Hematopoietic multipotent progenitor cell treated with erythropoietin and hydrocortisone succinate and interleukin-3 and kit ligand, for 6 days (in vitro differentiated cells): ENCODE measurements around the gene TEX22.
A peak's percentile ranks its signal among the peaks of the same experiment; 100 is the strongest.

Experiments
- DNase-seq: peaks from one replicate; pipeline ENCODE4 v3.0.0-alpha.2; 2015

Gene TEX22

GRCh38 chr14:105444859-105445258, 46.5 kb downstream of the TEX22 start:
- no peak for DNase-seq

- DNase-seq, result no peak
Observed at GRCh38 chr14:105445290-105445689, 47.0 kb downstream of the TEX22 start.

GRCh38 chr14:105445901-105446845, 47.8 kb downstream of the TEX22 start:
- DNase-seq, result no peak

GRCh38 chr14:105446971-105447370, 48.6 kb downstream of the TEX22 start:
- no peak for DNase-seq

GRCh38 chr14:105447651-105448640, 49.6 kb downstream of the TEX22 start:
- no peak for DNase-seq

DNA sequence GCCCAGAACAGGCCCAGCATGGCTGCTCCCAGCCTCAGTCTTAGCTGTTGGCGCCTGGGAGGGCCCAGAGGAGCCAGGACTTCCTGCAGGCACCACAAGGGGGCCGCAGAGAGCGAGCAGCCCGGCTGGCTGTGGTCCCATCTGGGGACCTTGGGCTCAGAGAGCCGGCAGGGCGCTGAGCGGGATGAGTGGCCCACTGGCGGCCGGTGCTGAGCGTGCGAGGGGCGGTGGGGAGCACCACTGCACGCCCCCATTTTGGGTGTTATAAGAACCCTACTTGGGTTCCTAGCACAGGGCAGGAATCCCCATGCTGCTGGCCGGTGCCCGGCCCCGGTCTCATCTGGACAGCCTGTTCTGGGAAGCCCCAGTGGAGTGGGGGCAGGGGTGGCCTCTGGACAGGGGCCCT, 50.4 kb downstream of the TEX22 start:
- peak; percentile 78 for DNase-seq

DNA sequence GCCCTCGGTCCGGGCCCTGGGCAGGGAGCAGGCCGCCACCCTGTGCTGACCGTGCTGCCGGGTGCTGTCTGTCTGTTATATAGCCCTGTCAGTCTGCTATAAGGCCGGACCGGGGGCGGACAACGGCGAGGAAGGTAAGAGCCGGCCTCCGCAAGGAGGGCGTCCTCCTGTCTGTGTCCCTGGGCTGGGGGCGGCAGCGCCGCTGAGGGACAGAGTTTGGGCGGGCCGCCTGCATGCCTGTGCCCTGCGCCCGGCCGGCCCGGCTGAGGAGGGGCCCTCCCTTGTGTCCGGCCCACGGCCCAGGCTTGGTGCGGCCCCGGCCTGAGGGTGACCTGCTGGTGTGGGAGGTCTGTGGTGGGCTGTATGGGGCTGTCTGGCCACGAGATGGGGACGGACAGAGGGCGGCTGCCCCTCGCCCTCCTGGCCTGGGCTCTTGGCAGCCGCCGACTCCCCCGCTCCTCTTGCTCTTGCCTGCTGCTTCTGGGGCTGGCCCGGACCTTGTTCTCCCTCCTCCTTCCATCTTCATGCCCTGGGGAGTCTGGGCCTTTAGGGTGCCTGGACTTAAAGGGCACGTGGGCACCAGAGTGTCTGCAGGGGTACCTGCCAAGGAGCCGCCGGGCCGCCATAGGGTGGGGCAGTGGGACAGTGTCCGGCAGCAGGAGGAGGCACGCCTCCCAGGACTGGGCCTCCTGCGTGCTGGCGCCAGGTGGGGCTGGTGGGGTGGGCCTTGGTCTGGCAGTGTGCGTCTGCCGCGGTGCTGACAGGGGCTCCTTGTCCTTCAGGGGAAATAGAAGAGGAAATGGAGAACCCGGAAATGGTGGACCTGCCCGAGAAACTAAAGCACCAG, 51.2 kb downstream of the TEX22 start:
- DNase-seq, result no peak

- DNase-seq, result no peak
Observed at GRCh38 chr14:105450123-105450505, 51.8 kb downstream of the TEX22 start.

DNA sequence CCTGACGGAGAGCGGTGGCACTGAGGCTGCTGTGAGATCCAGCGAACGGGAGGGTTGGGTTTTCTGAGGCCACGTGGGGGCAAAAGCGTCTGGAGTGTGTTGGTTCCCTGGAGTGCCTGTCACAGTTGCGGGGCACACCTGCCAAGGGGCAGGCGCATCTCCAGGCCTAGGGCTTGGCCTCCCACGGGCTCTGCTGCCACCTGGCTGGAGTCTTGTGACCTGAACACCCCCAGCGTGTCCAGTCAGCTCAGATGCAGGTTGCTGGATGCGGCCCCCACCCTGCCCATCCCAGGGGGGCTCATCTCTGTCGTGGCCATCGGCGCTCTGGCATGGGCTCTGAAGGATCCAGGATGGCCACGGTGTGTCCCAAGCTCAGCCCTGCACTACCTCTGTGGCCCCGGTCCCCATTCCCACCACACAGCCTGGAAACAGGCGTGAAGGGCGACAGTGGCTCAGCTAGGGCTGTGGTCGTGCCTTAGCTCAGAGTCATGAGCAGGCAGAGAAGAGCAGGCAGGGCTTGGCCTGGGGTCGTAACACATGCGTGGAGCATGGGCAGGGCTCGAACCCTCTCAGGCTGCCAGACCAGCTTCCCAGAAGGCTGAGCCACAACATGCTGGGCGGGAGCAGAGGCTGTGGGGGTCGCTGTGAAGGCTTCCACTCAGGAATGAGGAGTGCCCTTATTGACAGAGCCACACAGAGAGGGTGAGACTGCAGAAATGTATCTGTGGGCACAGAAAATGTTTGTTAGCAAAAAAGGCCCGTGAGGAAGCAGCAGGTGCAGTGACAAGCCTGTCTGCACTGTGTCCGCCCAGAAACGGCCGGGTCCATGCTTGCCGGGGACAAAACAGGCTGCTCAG, 52.8 kb downstream of the TEX22 start:
- DNase-seq, result no peak

GRCh38 chr14:105452963-105453362, 54.6 kb downstream of the TEX22 start:
- no peak for DNase-seq

GRCh38 chr14:105453847-105454246, 55.5 kb downstream of the TEX22 start:
- DNase-seq, result no peak

- DNase-seq, result no peak
Observed at GRCh38 chr14:105455086-105455640, 56.8 kb downstream of the TEX22 start.

DNA sequence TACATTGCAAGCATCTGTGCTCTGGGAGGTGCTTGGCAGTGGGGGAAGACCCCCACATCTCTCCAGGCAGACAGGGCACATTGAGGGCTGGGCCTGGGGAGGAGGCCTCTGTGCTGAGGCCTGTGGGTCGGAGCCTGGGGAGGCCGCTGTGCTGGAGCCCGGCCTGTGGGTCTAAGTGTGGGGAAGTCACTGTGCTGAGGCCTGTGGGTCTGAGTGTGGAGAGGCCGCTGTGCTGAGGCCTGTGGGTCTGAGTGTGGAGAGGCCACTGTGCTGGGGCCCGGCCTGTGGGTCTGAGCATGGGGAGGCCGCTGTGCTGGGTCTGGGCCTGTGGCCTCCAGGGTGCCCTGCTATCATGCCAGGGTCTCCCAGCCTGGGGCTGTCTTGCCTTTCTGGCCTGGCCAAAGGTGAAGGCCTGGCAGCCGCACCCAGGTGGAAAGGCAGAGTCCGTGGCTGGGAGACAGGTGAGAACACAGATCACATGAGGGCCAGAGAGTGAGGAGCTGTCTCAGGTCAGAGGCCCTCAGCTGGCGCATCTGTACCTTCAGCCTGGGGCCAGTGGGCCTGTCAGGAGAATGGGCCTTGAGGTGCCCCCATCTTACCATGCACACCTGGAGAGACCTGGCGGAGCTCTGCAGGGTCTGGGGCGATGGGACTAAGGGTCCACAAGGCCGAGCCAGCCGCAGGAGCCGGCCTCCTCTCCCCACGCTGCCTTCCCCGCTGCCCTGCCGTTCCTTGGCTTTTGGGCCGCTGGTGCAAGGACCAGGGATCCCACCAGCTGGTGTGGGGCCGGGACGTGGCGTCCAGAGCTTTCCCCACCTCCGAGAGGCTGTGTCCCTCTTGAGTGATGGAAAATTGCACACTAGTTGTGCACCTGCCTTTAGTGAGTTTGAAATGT, 57.7 kb downstream of the TEX22 start:
- no peak for DNase-seq

DNA sequence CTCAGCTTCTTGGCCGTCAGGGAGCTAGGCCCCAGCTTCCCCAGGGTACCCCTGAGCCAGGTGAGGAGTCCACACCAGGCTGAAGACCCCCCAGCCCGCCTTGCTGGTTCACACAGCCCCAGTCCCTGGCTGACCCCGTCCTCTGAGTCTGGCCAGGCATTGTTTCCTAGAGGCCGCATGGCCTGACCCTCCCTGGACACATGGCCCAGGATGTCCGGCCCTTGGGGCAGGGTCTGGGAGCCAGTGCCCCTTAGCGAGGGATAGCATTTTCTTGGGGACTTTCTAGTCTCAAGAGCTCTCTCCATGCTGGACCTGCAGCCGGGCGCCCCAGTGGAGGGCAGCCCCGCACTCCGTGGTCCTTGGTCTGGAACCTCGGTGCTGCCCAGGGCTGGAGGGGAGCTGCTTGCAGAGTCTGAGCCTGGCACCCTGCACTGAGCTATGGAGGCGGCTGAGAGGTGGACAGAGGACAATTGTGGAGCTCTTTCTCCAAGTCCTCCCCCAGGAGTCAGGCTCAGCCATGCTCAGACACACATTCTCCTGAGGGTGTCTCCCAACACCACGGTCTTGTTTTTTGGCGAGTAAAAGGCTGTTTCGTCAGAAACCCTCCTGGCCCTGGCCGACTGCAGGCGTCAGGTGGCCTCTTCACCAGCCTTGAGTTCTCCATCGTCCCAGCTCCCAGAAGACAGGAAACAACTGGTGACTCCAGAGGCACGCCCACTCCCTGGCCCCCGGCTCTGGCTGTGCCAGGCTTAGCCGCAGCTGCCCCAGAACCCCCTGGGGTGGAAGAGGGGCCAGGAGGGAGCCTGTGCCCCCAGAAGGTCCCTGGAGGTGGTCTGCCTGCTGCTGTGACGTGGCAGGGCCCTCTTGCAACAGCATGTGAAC, 58.6 kb downstream of the TEX22 start:
- DNase-seq, result no peak

- DNase-seq, result no peak
Observed at GRCh38 chr14:105458010-105458409, 59.7 kb downstream of the TEX22 start.

DNA sequence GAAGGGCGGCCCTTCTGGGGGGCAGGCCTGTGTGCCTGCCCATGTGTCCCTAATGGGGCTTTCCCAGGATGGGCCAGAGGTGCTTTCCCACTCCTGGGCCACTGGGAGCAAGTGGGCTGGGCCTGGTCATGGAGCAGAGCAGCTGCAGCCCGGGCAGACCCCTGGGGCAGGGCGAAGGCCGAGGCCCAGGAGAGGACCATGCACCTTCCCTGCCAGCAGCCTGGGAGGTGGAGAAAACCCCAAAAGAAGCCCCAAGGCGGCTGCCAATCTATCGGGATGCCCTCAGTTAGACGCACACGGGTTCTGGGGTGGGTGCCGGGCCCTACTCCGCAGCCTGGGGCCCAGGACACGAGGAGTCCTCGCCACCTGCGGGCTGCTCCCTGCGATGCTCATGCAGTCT, 60.2 kb downstream of the TEX22 start:
- DNase-seq, result no peak

DNA sequence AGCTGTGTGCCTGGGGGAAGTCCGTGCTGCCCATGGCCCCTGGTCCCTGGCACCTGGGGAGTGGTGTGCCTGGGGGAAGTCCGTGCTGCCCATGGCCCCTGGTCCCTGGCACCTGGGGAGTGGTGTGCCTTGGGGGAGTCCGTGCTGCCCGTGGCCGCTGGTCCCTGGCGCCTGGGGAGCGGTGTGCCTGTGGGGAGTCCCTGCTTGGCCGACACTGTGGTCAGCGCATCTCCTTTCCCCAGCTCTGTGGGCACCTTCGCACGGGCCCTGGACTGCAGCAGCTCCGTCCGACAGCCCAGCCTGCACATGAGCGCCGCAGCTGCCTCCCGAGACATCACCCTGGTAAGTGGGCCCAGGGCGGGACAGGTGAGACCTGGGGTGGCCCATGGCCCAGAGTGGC, 61.8 kb downstream of the TEX22 start:
- DNase-seq, result no peak

- DNase-seq, result no peak
Observed at GRCh38 chr14:105460616-105461015, 62.3 kb downstream of the TEX22 start.

GRCh38 chr14:105461903-105462302, 63.6 kb downstream of the TEX22 start:
- DNase-seq, result no peak
